HEK293T (cell line): Measurements from ENCODE around the gene SEMA3G.

Experiments used
- BHLHE40 ChIP-seq: fragments of 450-650 bp; IDR thresholded peaks from 2 replicates; pipeline ENCODE4 v1.6.1; 2016; ENCODE audit warnings: mild to moderate bottlenecking, moderate library complexity, borderline replicate concordance
- TARDBP ChIP-seq: fragments of 450-650 bp; IDR thresholded peaks from 2 replicates; pipeline ENCODE4 v1.6.1; 2016

GRCh38 chr3:52407779-52408178 is 37.1 kb downstream of the SEMA3G start:
- TF ChIP-seq BHLHE40, result no peak
- no peak for TF ChIP-seq TARDBP
